AG08396 (cell line): Measurements from ENCODE around the gene IKZF4.
"Not testable (repeated sequence)": the region's sequence is repeated elsewhere in the genome, so short reads cannot be mapped to it uniquely, and the experiment has no call there.

ENCODE experiments used
- DNase-seq: peaks from one replicate; pipeline ENCODE4 v3.0.0; 2012; ENCODE audit warnings: low spot score, mixed read lengths

Gene IKZF4

GRCh38 chr12:55999522-55999921 is 21.3 kb upstream of the IKZF4 start:
- DNase-seq = not testable (repeated sequence)

GRCh38 chr12:55999999-56000540 is 20.8 kb upstream of the IKZF4 start:
- not testable (repeated sequence) for DNase-seq

DNA sequence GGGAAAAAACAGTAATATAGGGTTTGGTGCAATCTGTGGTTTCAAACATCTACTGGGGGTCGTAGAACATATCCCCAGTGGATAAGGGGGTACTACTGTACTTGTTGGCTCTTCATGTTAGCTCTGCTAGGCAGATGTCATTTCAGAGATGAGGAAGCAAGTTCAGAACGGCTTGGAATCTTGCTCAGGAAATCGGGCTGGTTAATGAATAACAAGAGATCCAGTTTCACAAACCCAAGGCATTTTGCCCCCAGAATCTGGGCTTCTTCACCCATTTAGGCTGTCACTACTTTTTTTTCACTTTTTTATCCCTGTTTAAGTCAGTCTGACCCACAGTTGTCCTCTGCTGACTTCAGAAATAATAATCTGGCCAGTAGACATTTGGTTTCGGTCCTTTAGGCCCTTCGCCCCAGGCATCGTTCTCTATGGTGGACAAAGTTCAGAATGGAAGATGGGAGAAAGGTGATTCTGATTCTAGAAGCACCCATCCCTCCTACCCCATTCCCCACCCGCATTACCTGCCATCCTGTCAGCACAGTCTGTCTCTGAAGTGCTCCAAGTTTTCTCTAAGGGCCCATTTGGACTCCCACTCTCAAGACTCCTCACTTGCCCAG is 19.2 kb upstream of the IKZF4 start:
- DNase-seq = no peak

DNA sequence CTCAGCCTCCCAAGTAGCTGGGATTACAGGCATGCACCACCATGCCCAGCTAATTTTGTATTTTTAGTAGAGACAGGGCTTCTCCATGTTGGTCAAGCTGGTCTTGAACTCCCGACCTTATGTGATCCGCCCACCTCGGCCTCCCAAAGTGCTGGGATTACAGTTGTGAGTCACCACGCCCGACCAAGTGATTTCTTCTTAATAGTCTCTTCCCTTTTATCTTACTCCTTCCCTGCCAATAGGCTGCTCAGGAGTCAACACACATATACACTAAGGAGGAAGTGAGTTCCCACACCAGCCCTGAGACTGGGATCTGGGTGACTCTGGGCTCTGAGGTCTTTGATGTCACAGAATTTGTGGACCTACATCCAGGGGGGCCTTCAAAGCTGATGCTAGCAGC is 17.5 kb upstream of the IKZF4 start:
- DNase-seq = not testable (repeated sequence)

DNA sequence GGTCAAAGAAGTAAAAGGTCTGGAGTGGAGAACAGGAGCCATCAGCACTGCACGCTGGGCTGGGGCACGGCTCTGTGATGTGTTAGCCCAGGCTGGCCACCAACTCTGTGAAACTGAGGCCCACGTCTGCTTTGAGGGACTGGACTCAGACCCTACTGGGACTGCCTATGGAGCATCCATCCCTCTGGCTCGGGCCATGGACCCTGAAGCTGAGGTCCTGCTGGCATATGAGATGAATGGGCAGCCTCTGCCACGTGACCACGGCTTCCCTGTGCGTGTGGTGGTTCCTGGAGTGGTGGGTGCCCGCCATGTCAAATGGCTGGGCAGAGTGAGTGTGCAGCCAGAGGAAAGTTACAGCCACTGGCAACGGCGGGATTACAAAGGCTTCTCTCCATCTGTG is 16.6 kb upstream of the IKZF4 start:
- no peak for DNase-seq

DNA sequence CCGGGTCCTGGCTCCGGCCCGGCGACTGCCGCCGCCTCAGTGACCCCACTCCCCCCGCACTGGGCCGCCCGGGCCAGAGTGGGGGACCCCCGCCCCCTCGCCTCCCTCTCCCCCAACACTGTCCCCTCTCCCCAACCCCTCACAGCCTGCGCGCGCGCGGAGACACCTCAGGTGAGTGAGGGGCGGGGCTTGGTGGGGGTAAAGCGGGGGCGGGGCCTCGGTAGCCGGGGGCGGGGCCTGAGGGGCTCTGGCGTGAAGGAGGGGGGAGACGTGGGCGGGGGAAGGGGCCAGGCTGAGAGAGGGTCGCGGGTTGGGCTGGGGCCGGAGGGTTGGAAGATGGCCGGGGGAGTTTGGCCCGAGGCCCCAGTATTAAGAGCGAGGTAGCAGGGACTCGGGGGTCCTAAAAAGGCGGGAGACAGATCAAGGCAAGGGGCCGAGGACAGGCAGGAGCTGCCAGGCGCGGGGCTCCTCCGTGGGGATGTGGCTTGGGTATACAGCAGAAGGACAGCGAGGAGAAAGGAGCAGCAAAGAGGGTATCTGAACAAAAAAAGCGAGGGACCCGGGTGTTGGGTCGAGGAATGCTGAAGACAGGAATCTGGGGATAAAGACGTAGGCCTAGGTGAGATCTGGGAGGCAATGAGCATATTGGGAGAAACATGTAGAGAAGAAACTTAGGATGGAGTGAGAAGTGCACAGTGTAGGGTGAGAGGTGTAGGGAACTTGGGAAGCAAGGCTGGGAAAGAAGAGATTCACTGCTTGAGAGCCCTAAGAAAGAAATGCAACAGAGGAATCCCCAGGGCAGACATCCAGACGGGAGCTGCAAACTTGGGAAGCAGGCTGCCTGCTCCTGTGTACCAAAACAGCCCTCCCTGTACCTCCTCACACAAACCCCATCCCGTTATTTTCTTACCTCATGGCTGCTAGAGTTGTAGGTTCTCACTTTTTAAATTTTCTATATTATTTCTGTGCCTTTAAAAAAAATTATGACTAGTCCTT is 13.0 kb upstream of the IKZF4 start:
- DNase-seq = peak; percentile 72

DNA sequence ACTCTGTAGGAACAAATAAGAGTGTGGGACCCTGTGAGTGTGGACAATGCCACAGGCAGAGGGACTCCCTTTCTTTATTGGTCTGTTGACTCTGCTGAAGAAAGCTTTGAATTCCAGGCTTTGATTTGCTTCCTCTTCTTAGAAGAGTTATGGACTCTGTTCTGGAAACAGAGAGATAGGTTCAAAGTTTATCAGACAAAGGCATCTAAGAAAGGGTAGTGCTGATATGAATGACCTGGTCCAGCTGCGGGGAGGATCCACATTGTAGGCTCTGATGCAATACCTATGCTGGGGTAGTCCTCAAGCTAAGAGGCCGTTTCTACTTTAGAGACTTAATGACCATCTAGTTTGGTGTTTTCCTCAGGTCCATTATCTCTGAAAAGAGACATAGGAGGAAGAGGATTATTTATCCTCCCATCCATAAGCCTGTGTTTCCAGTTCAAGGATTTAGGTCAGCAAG is 10.7 kb upstream of the IKZF4 start:
- DNase-seq = no peak

GRCh38 chr12:56011509-56012090 is 9.2 kb upstream of the IKZF4 start:
- no peak for DNase-seq

GRCh38 chr12:56013482-56013881 is 7.4 kb upstream of the IKZF4 start:
- DNase-seq = no peak

DNA sequence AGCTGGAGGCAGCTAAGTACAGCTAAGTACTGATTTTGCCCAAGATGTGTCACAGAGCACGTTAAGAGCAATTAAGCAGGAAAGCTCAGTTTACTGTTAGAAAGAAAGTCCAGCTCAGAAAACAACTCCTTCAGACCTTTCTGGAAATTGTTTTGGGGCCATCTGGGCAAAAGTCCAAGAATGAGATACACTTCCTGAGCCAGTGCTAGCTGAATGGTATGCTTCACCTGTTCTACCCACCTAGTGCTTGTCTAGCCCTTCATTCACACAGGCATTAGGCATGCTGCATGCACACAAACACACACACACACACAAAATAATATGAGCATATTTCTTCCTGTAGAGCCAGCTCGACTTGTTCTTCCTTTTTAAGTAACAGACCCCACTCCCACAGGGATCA is 6.6 kb upstream of the IKZF4 start:
- DNase-seq = no peak

DNA sequence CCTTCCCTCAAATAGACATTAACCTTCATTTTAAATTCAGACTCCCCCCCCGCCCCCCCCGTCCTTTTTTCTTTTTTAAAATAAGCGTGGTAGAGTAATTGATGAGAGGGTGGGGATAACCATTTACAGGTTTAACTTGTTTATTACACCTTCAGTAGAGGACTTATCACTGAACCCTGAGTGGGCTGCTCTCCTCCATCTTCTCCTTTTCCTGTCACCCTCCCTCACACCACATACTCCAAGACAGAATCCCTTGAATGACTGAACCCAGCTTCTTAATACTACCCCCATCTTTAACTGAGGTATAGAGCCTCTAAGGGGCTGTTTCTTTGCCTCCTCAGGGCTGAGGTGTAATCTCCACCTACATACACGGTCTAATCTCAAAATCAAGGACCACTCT is 3.7 kb upstream of the IKZF4 start:
- no peak for DNase-seq

DNA sequence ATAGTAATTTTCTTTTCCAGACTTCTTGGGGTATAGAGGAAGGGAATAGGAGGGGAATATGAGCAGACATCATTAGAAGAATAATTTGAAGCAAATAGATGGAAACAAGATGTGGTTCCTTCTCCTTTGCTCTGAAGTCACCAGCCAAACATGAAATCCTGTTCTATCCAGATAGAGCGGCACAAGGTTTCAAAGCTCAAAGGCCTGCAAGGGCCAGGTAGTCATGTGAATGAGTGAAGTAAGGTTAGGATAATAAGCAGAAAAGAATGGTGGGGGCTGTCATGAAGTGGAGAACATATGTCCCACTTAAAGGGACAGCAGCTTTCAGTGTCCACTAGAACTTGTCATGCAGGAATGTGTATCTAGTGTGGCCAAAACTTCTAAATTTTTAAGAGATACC is 2.5 kb upstream of the IKZF4 start:
- DNase-seq = no peak

GRCh38 chr12:56021889-56022497 is 1.1 kb downstream of the IKZF4 start:
- DNase-seq = no peak

- no peak for DNase-seq
These were observed 7.8 kb downstream of the IKZF4 start for GRCh38 chr12:56028511-56029165.

DNA sequence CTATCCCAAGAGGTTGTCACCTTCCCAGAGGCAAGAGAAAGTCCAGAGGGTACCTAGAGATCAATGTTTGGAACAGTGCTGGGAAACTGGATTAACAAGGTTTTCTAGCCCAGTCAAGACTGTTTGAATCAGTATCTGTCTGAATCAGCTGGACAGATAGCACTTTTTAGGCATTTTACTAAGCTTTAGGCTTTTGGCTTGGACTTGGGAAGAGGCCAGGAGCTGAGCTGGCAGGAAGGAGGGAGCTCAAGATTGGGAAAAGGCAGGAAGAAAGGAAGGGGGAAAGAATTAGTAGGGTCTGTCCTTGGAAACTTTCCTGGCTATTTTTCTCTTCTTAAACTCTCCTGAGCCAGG is 8.3 kb downstream of the IKZF4 start:
- DNase-seq = no peak

- peak; percentile 67 for DNase-seq
These were observed 8.9 kb downstream of the IKZF4 start for GRCh38 chr12:56029666-56030293.

GRCh38 chr12:56031987-56032386 is 11.1 kb downstream of the IKZF4 start:
- no peak for DNase-seq

GRCh38 chr12:56034586-56035332 is 13.9 kb downstream of the IKZF4 start:
- DNase-seq = no peak

- no peak for DNase-seq
These were observed 16.3 kb downstream of the IKZF4 start for GRCh38 chr12:56037161-56037560.

DNA sequence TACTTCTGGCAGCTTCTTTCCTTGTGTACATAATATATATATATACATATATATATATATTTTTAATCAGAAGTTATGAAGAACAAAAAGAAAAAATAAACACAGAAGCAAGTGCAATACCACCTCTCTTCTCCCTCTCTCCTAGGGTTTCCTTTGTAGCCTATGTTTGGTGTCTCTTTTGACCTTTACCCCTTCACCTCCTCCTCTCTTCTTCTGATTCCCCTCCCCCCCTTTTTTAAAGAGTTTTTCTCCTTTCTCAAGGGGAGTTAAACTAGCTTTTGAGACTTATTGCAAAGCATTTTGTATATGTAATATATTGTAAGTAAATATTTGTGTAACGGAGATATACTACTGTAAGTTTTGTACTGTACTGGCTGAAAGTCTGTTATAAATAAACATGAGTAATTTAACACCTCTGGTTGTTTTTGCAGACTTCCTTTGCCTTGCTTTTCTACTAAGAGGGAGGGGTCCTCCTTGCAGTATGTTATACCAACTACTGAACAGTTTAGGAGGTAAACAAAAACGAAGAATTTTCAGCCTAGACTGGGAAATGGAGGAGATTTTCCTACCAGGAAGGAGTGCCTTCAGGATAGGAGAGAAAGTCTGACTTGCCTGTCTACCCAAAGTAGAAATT is 17.3 kb downstream of the IKZF4 start:
- DNase-seq = no peak
